HG03095 (cell line): Measurements from ENCODE around the gene NFATC1.

Source experiments
- ATAC-seq: cut with Tn5 transposase; IDR thresholded peaks from one replicate; pipeline ENCODE4 v1.9.1; 2021; ENCODE audit warnings: moderate library complexity; ENCODE audit not compliant: unreplicated experiment

Gene NFATC1

GRCh38 chr18:79395761-79396404, at the start of gene NFATC1:
Gene NFATC1, plus strand, starts transcription at chr18:79395930. Its CDS starts 295 bp downstream, at chr18:79396225.
- peak; percentile 21 for ATAC-seq

GRCh38 chr18:79345981-79346380, 49.7 kb upstream of the NFATC1 start:
- ATAC-seq = no peak

- no peak for ATAC-seq
These were observed 47.7 kb upstream of the NFATC1 start for GRCh38 chr18:79348066-79348465.

GRCh38 chr18:79352432-79352831, 43.3 kb upstream of the NFATC1 start:
- no peak for ATAC-seq

- ATAC-seq = no peak
These were observed 42.5 kb upstream of the NFATC1 start for GRCh38 chr18:79353267-79353666.

- ATAC-seq = no peak
These were observed 41.4 kb upstream of the NFATC1 start for GRCh38 chr18:79354350-79354749.

- ATAC-seq = peak; percentile 45
These were observed 40.0 kb upstream of the NFATC1 start for GRCh38 chr18:79355433-79356335.

GRCh38 chr18:79356435-79356834, 39.3 kb upstream of the NFATC1 start:
- ATAC-seq = peak; percentile 91

- ATAC-seq = no peak
These were observed 34.8 kb upstream of the NFATC1 start for GRCh38 chr18:79360933-79361332.

GRCh38 chr18:79361766-79362522, 33.8 kb upstream of the NFATC1 start:
- no peak for ATAC-seq

- ATAC-seq = no peak
These were observed 30.0 kb upstream of the NFATC1 start for GRCh38 chr18:79365701-79366100.

GRCh38 chr18:79366177-79367094, 29.3 kb upstream of the NFATC1 start:
- no peak for ATAC-seq

- ATAC-seq = no peak
These were observed 28.2 kb upstream of the NFATC1 start for GRCh38 chr18:79367480-79367879.

GRCh38 chr18:79367989-79368388, 27.7 kb upstream of the NFATC1 start:
- no peak for ATAC-seq

- ATAC-seq = no peak
These were observed 27.0 kb upstream of the NFATC1 start for GRCh38 chr18:79368681-79369080.

- peak; percentile 41 for ATAC-seq
These were observed 24.1 kb upstream of the NFATC1 start for GRCh38 chr18:79371561-79372121.

GRCh38 chr18:79372461-79372860, 23.3 kb upstream of the NFATC1 start:
- no peak for ATAC-seq

GRCh38 chr18:79372991-79373390, 22.7 kb upstream of the NFATC1 start:
- no peak for ATAC-seq

GRCh38 chr18:79373736-79374135, 22.0 kb upstream of the NFATC1 start:
- no peak for ATAC-seq
